Nephron (organoid): ENCODE results near the gene PAPOLA.

ENCODE experiments used
- H3K27ac Mint-ChIP-seq, 3 experiments: 2 replicates each; pipeline ENCODE4 v1.8.0; 2020; ENCODE audit warnings: mixed read lengths in 3 of 3, mild to moderate bottlenecking in 2 of 3, moderate library complexity in 1 of 3
- H3K27me3 Mint-ChIP-seq: 2 replicates; pipeline ENCODE4 v1.8.0; 2021; ENCODE audit warnings: low read depth, mild to moderate bottlenecking, moderate library complexity, mixed read lengths
- H3K36me3 Mint-ChIP-seq: 2 replicates; pipeline ENCODE4 v1.8.0; 2020; ENCODE audit warnings: low read depth, mixed read lengths
- H3K4me1 Mint-ChIP-seq: 2 replicates; pipeline ENCODE4 v1.8.0; 2020; ENCODE audit warnings: mixed read lengths
- H3K4me3 Mint-ChIP-seq, 3 experiments: 2 replicates each; pipeline ENCODE4 v1.8.0; 2020; ENCODE audit warnings: mild to moderate bottlenecking in 3 of 3, mixed read lengths in 3 of 3, moderate library complexity in 2 of 3
- H3K9me3 Mint-ChIP-seq: 2 replicates; pipeline ENCODE4 v1.8.0; 2020; ENCODE audit warnings: mixed read lengths
- TF ChIP-seq, protein P1 (sequence below), 3 experiments: fragments of 200-600 bp; sonication (generic); IDR thresholded peaks; one replicate each; pipeline ENCODE4 v1.5.0; 2021; ENCODE audit warnings: antibody characterized with exemption in 3 of 3; ENCODE audit not compliant: unreplicated experiment in 3 of 3

PAPOLA gene

DNA sequence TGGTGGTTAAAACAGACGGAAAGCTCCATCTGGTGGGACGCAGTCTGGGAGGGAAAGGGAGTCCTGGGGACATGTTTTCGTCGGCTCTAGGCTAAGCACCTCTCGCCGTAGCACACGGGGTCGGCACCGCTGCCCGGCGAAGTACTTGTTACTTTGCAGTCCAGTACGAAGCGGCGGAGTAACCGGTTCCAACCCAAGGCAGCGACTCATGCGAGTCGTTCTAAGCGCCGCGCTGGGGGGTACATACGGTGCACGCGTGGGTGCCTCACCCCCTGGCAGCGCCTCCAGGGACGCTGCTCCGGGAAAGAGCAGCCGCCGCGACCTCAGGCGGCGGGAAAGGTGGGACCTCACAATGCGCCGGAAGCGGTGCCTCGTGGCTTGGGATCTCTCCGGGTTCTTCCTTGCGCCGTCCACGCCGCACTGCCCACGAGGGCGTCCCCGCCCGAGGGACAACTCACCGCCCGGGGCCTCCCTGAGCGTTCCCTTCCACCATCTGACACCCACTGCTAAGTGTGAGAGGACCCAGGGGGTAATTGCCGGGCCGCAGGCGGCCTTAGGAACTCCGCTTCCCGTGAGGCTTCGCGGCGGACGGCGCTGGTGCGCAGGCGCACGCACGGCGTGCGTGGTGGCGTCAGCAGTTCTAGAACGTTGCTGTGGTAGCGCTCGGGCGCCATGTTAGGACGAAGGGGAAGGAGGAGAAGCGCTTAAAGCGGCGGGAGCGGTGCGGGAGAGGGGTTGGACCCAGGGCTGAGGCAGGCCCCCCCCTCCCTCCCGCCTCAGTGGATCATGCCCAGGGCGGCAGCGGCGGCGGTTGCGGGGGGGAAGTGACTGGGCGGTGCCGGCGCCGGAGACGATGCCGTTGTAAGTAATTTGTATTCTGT is at the start of gene PAPOLA:
Gene PAPOLA, plus strand, starts transcription at position 643 of the 881 bp plus-strand sequence. Its CDS starts 211 bp downstream, at position 854.
- Mint-ChIP-seq H3K4me1 (peaks cover 16% of the 10 kb centered on the region), H3K27ac (peak within 1 kb of the TSS; percentile 96 to 100 (median 97)), H3K27me3 (peaks cover 10% of the 10 kb centered on the region), H3K4me3 (peak within 1 kb of the TSS; percentile 99 to 100 (median 100)), H3K36me3 (peaks cover 22% of the 10 kb centered on the region), H3K9me3 (peaks cover 3% of the 10 kb centered on the region)
- TF ChIP-seq, protein P1, sequence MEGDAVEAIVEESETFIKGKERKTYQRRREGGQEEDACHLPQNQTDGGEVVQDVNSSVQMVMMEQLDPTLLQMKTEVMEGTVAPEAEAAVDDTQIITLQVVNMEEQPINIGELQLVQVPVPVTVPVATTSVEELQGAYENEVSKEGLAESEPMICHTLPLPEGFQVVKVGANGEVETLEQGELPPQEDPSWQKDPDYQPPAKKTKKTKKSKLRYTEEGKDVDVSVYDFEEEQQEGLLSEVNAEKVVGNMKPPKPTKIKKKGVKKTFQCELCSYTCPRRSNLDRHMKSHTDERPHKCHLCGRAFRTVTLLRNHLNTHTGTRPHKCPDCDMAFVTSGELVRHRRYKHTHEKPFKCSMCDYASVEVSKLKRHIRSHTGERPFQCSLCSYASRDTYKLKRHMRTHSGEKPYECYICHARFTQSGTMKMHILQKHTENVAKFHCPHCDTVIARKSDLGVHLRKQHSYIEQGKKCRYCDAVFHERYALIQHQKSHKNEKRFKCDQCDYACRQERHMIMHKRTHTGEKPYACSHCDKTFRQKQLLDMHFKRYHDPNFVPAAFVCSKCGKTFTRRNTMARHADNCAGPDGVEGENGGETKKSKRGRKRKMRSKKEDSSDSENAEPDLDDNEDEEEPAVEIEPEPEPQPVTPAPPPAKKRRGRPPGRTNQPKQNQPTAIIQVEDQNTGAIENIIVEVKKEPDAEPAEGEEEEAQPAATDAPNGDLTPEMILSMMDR (IDR thresholded peaks at IDR 0.05; ENCODE audit: unreplicated experiment in 3 of 3), result peak in 1 of 3 experiments; percentile 7

DNA sequence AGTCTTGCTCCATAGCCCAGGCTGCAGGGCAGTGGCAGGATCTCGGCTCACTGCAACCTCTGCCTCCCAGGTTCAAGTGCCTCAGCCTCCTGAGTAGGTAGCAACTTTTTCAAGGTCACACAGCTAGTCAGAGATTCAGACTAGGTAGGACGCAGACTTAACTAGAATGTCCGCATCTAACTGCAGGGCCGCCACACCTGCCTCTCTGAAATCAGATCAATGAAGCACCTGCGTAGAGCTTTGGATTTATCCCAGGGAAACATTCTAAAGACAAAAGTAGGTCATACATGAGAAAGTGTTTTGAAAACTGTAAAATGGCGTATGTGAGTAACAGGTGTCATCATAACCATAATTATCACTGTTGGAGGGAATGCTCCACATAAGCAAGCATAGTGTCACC is 49.5 kb upstream of the PAPOLA start:
- TF ChIP-seq, protein P1 (IDR thresholded peaks at IDR 0.05; ENCODE audit: unreplicated experiment in 3 of 3), result no peak
- no peaks in the 10 kb centered on the region for H3K4me1 Mint-ChIP-seq
- no peaks in the 10 kb centered on the region for H3K9me3 Mint-ChIP-seq
- no peaks in the 10 kb centered on the region for H3K36me3 Mint-ChIP-seq
- H3K4me3 Mint-ChIP-seq, result no peak overlapping the region
- H3K27me3 Mint-ChIP-seq, result peaks cover 8% of the 10 kb centered on the region
- H3K27ac Mint-ChIP-seq, result no peak overlapping the region

DNA sequence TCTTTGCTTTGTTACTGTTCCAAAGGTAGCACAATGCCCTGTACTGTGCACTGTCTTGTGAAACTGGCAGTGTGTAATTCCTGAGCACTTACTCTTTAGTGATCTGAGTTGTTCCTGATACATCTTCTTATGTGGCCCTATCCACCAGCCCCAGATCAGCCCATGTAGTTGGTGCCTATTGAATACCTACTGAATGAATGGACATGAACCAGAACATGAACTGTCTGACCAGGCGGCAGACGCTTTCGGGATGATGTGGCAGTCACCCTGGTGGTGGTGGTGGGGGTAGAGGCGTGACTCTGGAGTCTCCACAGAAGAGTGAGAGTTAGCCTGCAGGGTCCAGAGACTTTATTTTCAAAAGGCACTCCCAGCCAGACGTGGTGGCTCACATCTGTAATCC is 46.6 kb upstream of the PAPOLA start:
- Mint-ChIP-seq H3K9me3 (no peaks in the 10 kb centered on the region), H3K27me3 (peaks cover 22% of the 10 kb centered on the region), H3K27ac (no peak overlapping the region), H3K4me1 (no peaks in the 10 kb centered on the region), H3K36me3 (no peaks in the 10 kb centered on the region), H3K4me3 (no peak overlapping the region)
- TF ChIP-seq, protein P1 (IDR thresholded peaks at IDR 0.05; ENCODE audit: unreplicated experiment in 3 of 3), result no peak

DNA sequence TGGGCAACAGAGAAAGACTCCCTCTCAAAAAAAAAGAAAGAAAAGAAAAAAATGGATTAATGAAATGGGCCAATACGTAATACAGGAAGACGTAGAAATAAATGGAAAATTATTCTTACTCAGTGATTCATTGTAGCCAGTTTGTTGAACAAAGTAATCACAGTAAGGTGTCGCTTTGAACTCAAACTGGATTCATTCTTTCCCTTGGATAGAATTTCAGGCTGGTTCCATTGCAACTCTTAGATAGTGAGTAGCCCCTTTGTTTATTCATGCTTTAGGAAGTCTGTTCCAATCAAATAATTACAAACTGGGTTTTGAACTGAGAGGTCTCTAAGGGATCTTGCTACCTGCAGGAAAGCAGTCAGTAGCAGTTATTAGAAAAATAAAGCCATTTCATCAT is 42.3 kb upstream of the PAPOLA start:
- H3K27ac Mint-ChIP-seq, result no peak overlapping the region
- H3K27me3 Mint-ChIP-seq, result peaks cover 23% of the 10 kb centered on the region
- no peak overlapping the region for H3K4me3 Mint-ChIP-seq
- H3K4me1 Mint-ChIP-seq, result no peaks in the 10 kb centered on the region
- no peaks in the 10 kb centered on the region for H3K36me3 Mint-ChIP-seq
- TF ChIP-seq, protein P1 (IDR thresholded peaks at IDR 0.05; ENCODE audit: unreplicated experiment in 3 of 3), result no peak
- H3K9me3 Mint-ChIP-seq, result no peaks in the 10 kb centered on the region

DNA sequence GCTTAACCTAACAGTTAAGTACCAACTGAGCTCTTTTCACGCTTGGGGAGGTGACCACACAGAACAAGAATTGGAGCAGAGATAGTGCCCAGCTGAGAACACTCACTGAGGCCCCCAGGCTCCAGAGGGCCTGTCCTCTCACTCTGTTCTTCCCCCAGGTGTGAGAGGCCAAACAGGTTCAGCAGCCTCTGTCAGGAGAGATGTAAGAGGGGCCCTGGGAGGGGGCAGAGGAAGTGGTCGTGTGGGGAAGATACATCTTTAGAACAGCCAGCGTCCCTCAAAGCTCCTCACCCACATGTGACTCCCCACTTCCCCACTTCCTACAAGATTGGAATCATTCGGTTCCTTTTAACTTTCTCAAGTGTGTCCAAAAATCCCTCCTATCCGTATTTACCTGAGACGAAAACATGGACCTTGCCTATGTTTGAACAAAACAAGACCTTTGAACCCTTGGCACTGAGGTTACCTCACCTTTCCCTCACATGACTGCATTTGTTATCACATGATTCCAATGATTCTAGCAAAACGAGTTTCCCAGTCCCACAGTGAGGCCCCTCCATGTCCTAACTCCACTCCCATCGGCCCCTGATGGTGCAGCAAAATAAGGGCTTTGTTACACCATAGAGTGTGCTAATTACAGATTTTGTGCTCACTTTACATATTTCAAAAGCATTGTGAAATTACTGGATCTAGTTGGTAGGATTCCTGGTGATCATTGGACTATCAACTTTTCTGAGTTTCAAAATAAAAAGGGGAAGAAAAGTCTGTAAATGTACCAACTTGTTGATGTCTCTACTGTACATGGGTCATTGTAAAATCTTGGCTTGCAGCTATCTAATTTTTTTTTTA is 40.0 kb upstream of the PAPOLA start:
- Mint-ChIP-seq H3K4me3 (no peak overlapping the region), H3K27me3 (peaks cover 18% of the 10 kb centered on the region), H3K4me1 (no peaks in the 10 kb centered on the region), H3K9me3 (no peaks in the 10 kb centered on the region), H3K36me3 (no peaks in the 10 kb centered on the region), H3K27ac (peak overlapping the region in 1 of 3 experiments; percentile 82)
- TF ChIP-seq, protein P1 (IDR thresholded peaks at IDR 0.05; ENCODE audit: unreplicated experiment in 3 of 3), result no peak
